ENCODE data around the gene CAPS. TPM values are rescaled to one million over a fixed set of nuclear protein-coding genes. Genes with fewer than 3 reads are reported as not detected.

The CAPS gene
- total RNA-seq, 2 donors from 2014 or later = 6.6 to 6.7 TPM

GRCh38 chr19:5910638-5910907 is 3.5 kb upstream of the CAPS start:
- Histone ChIP-seq H3K9me3 (ENCODE audit: control insufficient read depth, low read length) (no peaks in the 10 kb centered on the region), H3K27ac (ENCODE audit: low read depth, low read length) (peak overlapping the region; percentile 81), H3K4me1 (ENCODE audit: control insufficient read depth, insufficient read depth, low read length) (no peaks in the 10 kb centered on the region), H3K4me3 (ENCODE audit: low read length) (no peak overlapping the region), H3K27me3 (ENCODE audit: control insufficient read depth, insufficient read depth, low read length, poor library complexity, severe bottlenecking) (no peaks in the 10 kb centered on the region), H3K36me3 (ENCODE audit: control insufficient read depth, insufficient read depth, low read length) (peaks cover 5% of the 10 kb centered on the region), H3K9ac (ENCODE audit: extremely low read depth, low read length, poor library complexity, severe bottlenecking) (no peak overlapping the region)
- H3K27me3 Mint-ChIP-seq (ENCODE audit: insufficient read depth) = no peaks in the 10 kb centered on the region
- H3K9me3 Mint-ChIP-seq = no peaks in the 10 kb centered on the region
- DNase-seq = no peak
- peaks cover 2% of the 10 kb centered on the region for H3K36me3 Mint-ChIP-seq (ENCODE audit: low read depth)
- H3K27ac Mint-ChIP-seq = no peak overlapping the region
- no peak overlapping the region for H3K4me3 Mint-ChIP-seq
- 100% methylated on average over 1 of the region's 1 CpG; no CpG with 5 or more reads in 1 of the 2 experiments for WGBS, 2 experiments (ENCODE audit: insufficient coverage in 1 of 2, insufficient read length in 1 of 2)
- no peak for TF ChIP-seq CTCF (conservative IDR thresholded peaks at IDR 0.05)
- H3K4me1 Mint-ChIP-seq = no peaks in the 10 kb centered on the region

- Mint-ChIP-seq H3K36me3 (ENCODE audit: low read depth) (peaks cover 2% of the 10 kb centered on the region), H3K9me3 (no peaks in the 10 kb centered on the region), H3K27ac (no peak overlapping the region), H3K4me3 (no peak overlapping the region), H3K27me3 (ENCODE audit: insufficient read depth) (no peaks in the 10 kb centered on the region), H3K4me1 (no peaks in the 10 kb centered on the region)
- Histone ChIP-seq H3K27ac (ENCODE audit: low read depth, low read length) (no peak overlapping the region), H3K36me3 (ENCODE audit: control insufficient read depth, insufficient read depth, low read length) (peaks cover 5% of the 10 kb centered on the region), H3K4me3 (ENCODE audit: low read length) (no peak overlapping the region), H3K27me3 (ENCODE audit: control insufficient read depth, insufficient read depth, low read length, poor library complexity, severe bottlenecking) (no peaks in the 10 kb centered on the region), H3K9ac (ENCODE audit: extremely low read depth, low read length, poor library complexity, severe bottlenecking) (no peak overlapping the region), H3K4me1 (ENCODE audit: control insufficient read depth, insufficient read depth, low read length) (no peaks in the 10 kb centered on the region), H3K9me3 (ENCODE audit: control insufficient read depth, low read length) (no peaks in the 10 kb centered on the region)
- DNase-seq = no peak
- 92% methylated on average over 1 of the region's 1 CpG; no CpG with 5 or more reads in 1 of the 2 experiments for WGBS, 2 experiments (ENCODE audit: insufficient coverage in 1 of 2, insufficient read length in 1 of 2)
- TF ChIP-seq CTCF (conservative IDR thresholded peaks at IDR 0.05) = no peak
Measured at GRCh38 chr19:5911366-5911765, 2.7 kb upstream of the CAPS start.

- no peaks in the 10 kb centered on the region for H3K9me3 ChIP-seq (ENCODE audit: control insufficient read depth, low read length)
- H3K4me1 Mint-ChIP-seq = no peaks in the 10 kb centered on the region
- TF ChIP-seq CTCF (conservative IDR thresholded peaks at IDR 0.05) = no peak
- WGBS, 2 experiments (ENCODE audit: insufficient coverage in 1 of 2, insufficient read length in 1 of 2) = 93 to 95% methylated on average over 11 to 22 of the region's 22 CpGs
- H3K4me3 Mint-ChIP-seq = no peak overlapping the region
- H3K27me3 ChIP-seq (ENCODE audit: control insufficient read depth, insufficient read depth, low read length, poor library complexity, severe bottlenecking) = no peaks in the 10 kb centered on the region
- no peaks in the 10 kb centered on the region for H3K27me3 Mint-ChIP-seq (ENCODE audit: insufficient read depth)
- no peaks in the 10 kb centered on the region for H3K4me1 ChIP-seq (ENCODE audit: control insufficient read depth, insufficient read depth, low read length)
- no peak overlapping the region for H3K27ac Mint-ChIP-seq
- H3K36me3 ChIP-seq (ENCODE audit: control insufficient read depth, insufficient read depth, low read length) = peaks cover 18% of the 10 kb centered on the region
- H3K9me3 Mint-ChIP-seq = no peaks in the 10 kb centered on the region
- peaks cover 16% of the 10 kb centered on the region for H3K36me3 Mint-ChIP-seq (ENCODE audit: low read depth)
- H3K27ac ChIP-seq (ENCODE audit: low read depth, low read length) = no peak overlapping the region
- no peak overlapping the region for H3K4me3 ChIP-seq (ENCODE audit: low read length)
- no peak overlapping the region for H3K9ac ChIP-seq (ENCODE audit: extremely low read depth, low read length, poor library complexity, severe bottlenecking)
- no peak for DNase-seq
Measured at GRCh38 chr19:5914358-5914774, 312 bp downstream of the CAPS start.
